ENCODE measurements around the gene BLID.

Gene BLID
- long read RNA-seq, donor 1, result 0 reads
- long read RNA-seq, donor 2, result 0 reads
- long read RNA-seq, donor 3, result 0 reads
- long read RNA-seq, donor 4, result 0 reads
- long read RNA-seq, donor 5, result 0 reads
- long read RNA-seq, donor 6, result 0 reads
- long read RNA-seq, donor 7, result 0 reads
- long read RNA-seq, donor 8, result 0 reads

GRCh38 chr11:122115524-122116379, at the start of gene BLID:
TSS of gene BLID (minus strand) at chr11:122116215. CDS start at chr11:122115922, 293 bp downstream.
- no peak for DNase-seq

GRCh38 chr11:122163053-122163819, 47.2 kb upstream of the BLID start:
- DNase-seq, result no peak

- DNase-seq, result no peak
These were observed 46.1 kb upstream of the BLID start for GRCh38 chr11:122162095-122162494.

- no peak for DNase-seq
These were observed 45.0 kb upstream of the BLID start for GRCh38 chr11:122160841-122161590.

- DNase-seq, result no peak
These were observed 43.8 kb upstream of the BLID start for GRCh38 chr11:122159861-122160260.

- no peak for DNase-seq
These were observed 43.2 kb upstream of the BLID start for GRCh38 chr11:122159173-122159721.

GRCh38 chr11:122158171-122158570, 42.2 kb upstream of the BLID start:
- peak; percentile 18 for DNase-seq

GRCh38 chr11:122157653-122158161, 41.7 kb upstream of the BLID start:
- no peak for DNase-seq

- no peak for DNase-seq
These were observed 40.9 kb upstream of the BLID start for GRCh38 chr11:122156940-122157382.

GRCh38 chr11:122155765-122156527, 39.9 kb upstream of the BLID start:
- DNase-seq, result no peak

GRCh38 chr11:122154994-122155393, 39.0 kb upstream of the BLID start:
- DNase-seq, result no peak

- DNase-seq, result no peak
These were observed 38.2 kb upstream of the BLID start for GRCh38 chr11:122154227-122154626.

GRCh38 chr11:122153746-122154145, 37.7 kb upstream of the BLID start:
- DNase-seq, result no peak

- DNase-seq, result no peak
These were observed 34.5 kb upstream of the BLID start for GRCh38 chr11:122150216-122151124.

- no peak for DNase-seq
These were observed 33.2 kb upstream of the BLID start for GRCh38 chr11:122149202-122149601.

GRCh38 chr11:122146475-122146874, 30.5 kb upstream of the BLID start:
- no peak for DNase-seq

- DNase-seq, result no peak
These were observed 29.8 kb upstream of the BLID start for GRCh38 chr11:122145715-122146274.

- DNase-seq, result no peak
These were observed 28.7 kb upstream of the BLID start for GRCh38 chr11:122144752-122145151.

GRCh38 chr11:122141725-122142124, 25.7 kb upstream of the BLID start:
- no peak for DNase-seq

- DNase-seq, result no peak
These were observed 24.5 kb upstream of the BLID start for GRCh38 chr11:122140500-122140899.

All from right kidney (tissue), 9 donors.